Umbilical cord (tissue), 2 donors: ENCODE results near the gene CLDN16. TPM values are rescaled to one million over a fixed set of nuclear protein-coding genes. Genes with fewer than 3 reads are reported as not detected.

ENCODE experiments used
- DNase-seq: peaks from one replicate; pipeline ENCODE4 v3.0.0-alpha.2; 2015; ENCODE audit warnings: low spot score
- total RNA-seq: library from RNA; depleted of rRNA; stranded (reverse); fragments of >200 nt; gene quantifications from one replicate; pipeline ENCODE4 v1.2.3, GENCODE V29; 2014; ENCODE audit warnings: low replicate concordance; ENCODE audit not compliant: insufficient read depth

The CLDN16 gene
- total RNA-seq, 1 donor from 2014 or later = 0.24 TPM

GRCh38 chr3:190380184-190380583 is 7.8 kb upstream of the CLDN16 start:
- no peak for DNase-seq

GRCh38 chr3:190381441-190381840 is 6.5 kb upstream of the CLDN16 start:
- no peak for DNase-seq

GRCh38 chr3:190382082-190382481 is 5.9 kb upstream of the CLDN16 start:
- DNase-seq = no peak

GRCh38 chr3:190384309-190384756 is 3.6 kb upstream of the CLDN16 start:
- peak; percentile 42 for DNase-seq

GRCh38 chr3:190385731-190386688 is 2.0 kb upstream of the CLDN16 start:
- no peak for DNase-seq

GRCh38 chr3:190388703-190389102 is 740 bp downstream of the CLDN16 start:
- DNase-seq = no peak

- DNase-seq = no peak
Measured at GRCh38 chr3:190396001-190396400, 8.0 kb downstream of the CLDN16 start.

GRCh38 chr3:190397889-190398288 is 9.9 kb downstream of the CLDN16 start:
- no peak for DNase-seq

GRCh38 chr3:190399677-190400076 is 11.7 kb downstream of the CLDN16 start:
- no peak for DNase-seq

GRCh38 chr3:190401963-190402362 is 14.0 kb downstream of the CLDN16 start:
- DNase-seq = no peak

- DNase-seq = no peak
Measured at GRCh38 chr3:190404715-190405114, 16.8 kb downstream of the CLDN16 start.

GRCh38 chr3:190414297-190414696 is 26.3 kb downstream of the CLDN16 start:
- no peak for DNase-seq

- DNase-seq = no peak
Measured at GRCh38 chr3:190424108-190424477, 36.1 kb downstream of the CLDN16 start.

- DNase-seq = peak; percentile 50
Measured at GRCh38 chr3:190424478-190425439, 36.8 kb downstream of the CLDN16 start.

GRCh38 chr3:190425833-190426232 is 37.9 kb downstream of the CLDN16 start:
- DNase-seq = no peak

- peak; percentile 73 for DNase-seq
Measured at GRCh38 chr3:190426806-190427507, 39.0 kb downstream of the CLDN16 start.

GRCh38 chr3:190429681-190430080 is 41.7 kb downstream of the CLDN16 start:
- no peak for DNase-seq

GRCh38 chr3:190430906-190431305 is 42.9 kb downstream of the CLDN16 start:
- no peak for DNase-seq

GRCh38 chr3:190432216-190432615 is 44.3 kb downstream of the CLDN16 start:
- DNase-seq = no peak

GRCh38 chr3:190433626-190434025 is 45.7 kb downstream of the CLDN16 start:
- DNase-seq = no peak

GRCh38 chr3:190435618-190436017 is 47.7 kb downstream of the CLDN16 start:
- no peak for DNase-seq

GRCh38 chr3:190436331-190436730 is 48.4 kb downstream of the CLDN16 start:
- DNase-seq = no peak
